Measurements from ENCODE around the gene FREY1.

DNA sequence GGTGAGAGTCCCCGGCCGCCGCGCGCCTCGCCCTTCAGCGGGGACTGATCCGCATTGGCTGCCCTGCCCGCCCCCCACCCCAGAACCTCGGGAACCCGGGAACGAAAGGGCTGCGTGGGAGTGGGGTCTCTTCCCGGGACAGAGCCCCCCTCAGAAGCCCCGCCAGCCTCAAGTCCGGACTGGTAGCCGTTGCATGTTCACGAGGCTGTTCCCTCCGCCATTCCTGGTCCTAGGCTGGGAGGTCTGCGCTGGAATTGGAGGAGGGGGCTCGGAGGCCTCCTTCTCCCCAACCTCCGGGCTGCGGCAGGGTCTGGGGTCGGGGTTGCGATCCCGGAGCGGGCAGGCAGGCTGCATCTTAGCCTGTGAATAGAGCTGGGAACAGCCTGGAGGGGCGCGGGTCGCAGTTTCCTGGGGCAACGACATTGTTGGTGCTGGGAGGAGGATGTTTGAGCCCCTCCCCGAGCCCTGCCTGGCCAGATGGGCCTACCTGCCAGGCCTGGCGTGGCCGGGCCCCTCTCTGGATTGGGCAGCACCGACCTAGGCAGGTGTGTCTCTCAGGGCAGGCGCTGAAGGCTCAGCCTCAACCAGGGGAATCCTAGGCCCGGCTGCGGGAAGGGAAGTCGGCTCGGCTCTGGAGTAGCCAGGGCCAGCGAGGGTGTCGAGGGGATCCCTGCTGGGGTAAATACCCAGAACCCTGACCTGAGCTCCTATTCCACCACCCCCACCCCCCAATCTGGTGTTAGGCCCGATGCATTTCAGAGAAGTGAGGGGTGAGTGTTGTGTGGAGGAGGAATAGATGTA lies 20.9 kb downstream of the FREY1 start:
- TF ChIP-seq, protein P1, sequence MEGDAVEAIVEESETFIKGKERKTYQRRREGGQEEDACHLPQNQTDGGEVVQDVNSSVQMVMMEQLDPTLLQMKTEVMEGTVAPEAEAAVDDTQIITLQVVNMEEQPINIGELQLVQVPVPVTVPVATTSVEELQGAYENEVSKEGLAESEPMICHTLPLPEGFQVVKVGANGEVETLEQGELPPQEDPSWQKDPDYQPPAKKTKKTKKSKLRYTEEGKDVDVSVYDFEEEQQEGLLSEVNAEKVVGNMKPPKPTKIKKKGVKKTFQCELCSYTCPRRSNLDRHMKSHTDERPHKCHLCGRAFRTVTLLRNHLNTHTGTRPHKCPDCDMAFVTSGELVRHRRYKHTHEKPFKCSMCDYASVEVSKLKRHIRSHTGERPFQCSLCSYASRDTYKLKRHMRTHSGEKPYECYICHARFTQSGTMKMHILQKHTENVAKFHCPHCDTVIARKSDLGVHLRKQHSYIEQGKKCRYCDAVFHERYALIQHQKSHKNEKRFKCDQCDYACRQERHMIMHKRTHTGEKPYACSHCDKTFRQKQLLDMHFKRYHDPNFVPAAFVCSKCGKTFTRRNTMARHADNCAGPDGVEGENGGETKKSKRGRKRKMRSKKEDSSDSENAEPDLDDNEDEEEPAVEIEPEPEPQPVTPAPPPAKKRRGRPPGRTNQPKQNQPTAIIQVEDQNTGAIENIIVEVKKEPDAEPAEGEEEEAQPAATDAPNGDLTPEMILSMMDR (IDR thresholded peaks at IDR 0.05), result no peak
- TF ChIP-seq EZH2 (IDR thresholded peaks at IDR 0.05; ENCODE audit: borderline replicate concordance, insufficient read depth, low read depth, low read length, poor library complexity, severe bottlenecking), result no peak

Measured in B cell (primary cell).